Smooth muscle cell (in vitro differentiated cells): ENCODE measurements around the gene GLB1L2. TPM values are rescaled to one million over a fixed set of nuclear protein-coding genes. Genes with fewer than 3 reads are reported as not detected.

Experiments
- DNase-seq: peaks from one replicate; lab custom pipeline; 2025; ENCODE audit not compliant: unreplicated experiment; lab: John Stamatoyannopoulos, UW
- H2AFZ ChIP-seq: fragments of 200-600 bp; sonication (generic); 2 replicates; pipeline ENCODE4 v1.6.0; 2016; ENCODE audit warnings: antibody characterized with exemption, low read depth, mild to moderate bottlenecking
- H3F3A ChIP-seq: fragments of 200-600 bp; sonication (generic); 2 replicates; pipeline ENCODE4 v1.6.0; 2017; ENCODE audit warnings: antibody characterized with exemption, low read depth
- H3K27ac ChIP-seq: fragments of 200-600 bp; sonication (generic); 2 replicates; pipeline ENCODE4 v1.5.1; 2016; ENCODE audit warnings: low read depth, mild to moderate bottlenecking
- H3K27me3 ChIP-seq: fragments of 200-600 bp; sonication (generic); 2 replicates; pipeline ENCODE4 v1.6.1; 2016; ENCODE audit warnings: low read depth, mild to moderate bottlenecking
- H3K36me3 ChIP-seq: fragments of 200-600 bp; sonication (generic); 2 replicates; pipeline ENCODE4 v1.5.1; 2016; ENCODE audit warnings: low read depth
- H3K4me1 ChIP-seq: fragments of 200-600 bp; sonication (generic); 2 replicates; pipeline ENCODE4 v1.5.1; 2016; ENCODE audit warnings: low read depth
- H3K4me2 ChIP-seq: fragments of 200-600 bp; sonication (generic); 2 replicates; pipeline ENCODE4 v1.6.0; 2016; ENCODE audit warnings: mild to moderate bottlenecking
- H3K4me3 ChIP-seq: fragments of 200-600 bp; sonication (generic); 2 replicates; pipeline ENCODE4 v1.5.1; 2016; ENCODE audit warnings: mild to moderate bottlenecking
- H3K79me2 ChIP-seq: fragments of 200-600 bp; sonication (generic); 2 replicates; pipeline ENCODE4 v1.6.0; 2016; ENCODE audit warnings: low read depth, mild to moderate bottlenecking
- H3K9ac ChIP-seq: fragments of 200-600 bp; sonication (generic); 2 replicates; pipeline ENCODE4 v1.6.0; 2016; ENCODE audit warnings: low read depth
- H3K9me3 ChIP-seq: fragments of 200-600 bp; sonication (generic); replicated peaks from 2 replicates; pipeline ENCODE4 v1.5.1; 2016; ENCODE audit warnings: low read depth
- H4K20me1 ChIP-seq: fragments of 200-600 bp; sonication (generic); 2 replicates; pipeline ENCODE4 v1.6.0; 2016; ENCODE audit warnings: low read depth
- WGBS: methylation state at CpG from one replicate; pipeline ENCODE4 v1.1.7; 2016; ENCODE audit warnings: low lambda C conversion rate; 5-methylcytosine and 5-hydroxymethylcytosine counted together
- polyA plus RNA-seq: library from polyadenylated mRNA; unstranded; fragments of >200 nt; fragmentation: Nextera tagmentation; extraction: Ambion mirVana; gene quantifications from 2 replicates; pipeline ENCODE4 v1.2.1, GENCODE V29; 2016
- total RNA-seq: library from RNA; depleted of rRNA; stranded (reverse); fragments of >200 nt; gene quantifications from 2 replicates; pipeline ENCODE4 v1.2.3, GENCODE V29; 2014
- TF ChIP-seq, protein P1 (sequence below): fragments of 200-600 bp; sonication (generic); IDR thresholded peaks from 2 replicates; pipeline ENCODE4 v1.5.1; 2017; ENCODE audit warnings: borderline replicate concordance, mild to moderate bottlenecking, antibody characterized with exemption; ENCODE audit not compliant: insufficient read depth, poor library complexity, severe bottlenecking

GLB1L2 gene
- total and polyA plus RNA-seq, 2 experiments from 2014 or later: 0.40 to 0.83 TPM

DNA sequence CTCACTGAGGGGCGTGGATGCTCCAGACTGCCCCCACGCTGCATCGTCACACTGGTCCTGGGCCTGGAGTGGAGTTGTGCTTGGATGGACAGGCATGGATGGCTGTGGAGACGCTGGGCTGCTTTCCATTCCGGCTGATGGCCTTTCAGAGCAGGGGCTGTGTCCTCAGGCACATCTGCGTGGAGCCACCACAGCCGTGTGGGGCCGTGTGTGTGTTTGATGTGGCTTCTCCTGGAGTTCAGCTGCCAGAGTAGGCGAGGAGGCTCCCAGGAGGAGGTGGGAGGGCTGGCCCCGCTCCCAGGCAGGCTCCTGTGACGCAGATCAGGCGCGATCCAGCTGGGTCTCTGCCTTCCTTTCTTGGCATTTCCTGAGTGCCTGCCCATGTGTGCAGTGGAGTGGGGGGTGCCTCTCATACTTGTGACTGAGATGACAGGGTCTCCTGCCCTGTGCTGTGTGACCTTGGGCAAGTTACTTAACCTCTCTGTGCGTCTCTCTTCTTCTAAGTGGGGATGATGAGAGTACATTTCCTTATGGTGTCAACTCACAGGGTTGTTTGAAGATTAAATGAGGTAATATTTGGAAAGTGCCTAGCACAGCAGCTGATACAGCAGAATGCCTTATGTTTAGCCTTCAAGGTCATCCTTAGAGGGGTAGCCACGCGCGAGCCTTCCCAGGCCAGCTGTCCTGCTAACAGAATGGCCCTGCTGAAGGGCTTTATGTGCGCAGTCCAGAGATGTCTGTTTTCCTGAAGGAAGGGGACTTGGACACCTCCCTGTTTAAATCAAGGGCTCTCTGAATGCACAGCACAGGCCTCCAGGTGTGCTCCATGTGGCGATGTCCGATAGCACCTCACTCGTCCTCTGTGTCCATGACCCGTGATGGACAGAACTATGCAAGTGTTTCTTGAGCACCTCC is 33.5 kb downstream of the GLB1L2 start:
- Histone ChIP-seq H3K9ac (no peak overlapping the region), H3K4me2 (no peak overlapping the region), H3K4me3 (no peak overlapping the region), H3K27me3 (peaks cover 2% of the 10 kb centered on the region), H3K4me1 (no peaks in the 10 kb centered on the region), H3K9me3 (no peaks in the 10 kb centered on the region), H3K27ac (no peak overlapping the region), H3K79me2 (no peaks in the 10 kb centered on the region), H3F3A (no peaks in the 10 kb centered on the region), H4K20me1 (no peaks in the 10 kb centered on the region), H3K36me3 (no peaks in the 10 kb centered on the region), H2AFZ (no peak overlapping the region)
- no peak for DNase-seq
- 73% methylated on average over 22 of the region's 22 CpGs for WGBS
- TF ChIP-seq, protein P1, sequence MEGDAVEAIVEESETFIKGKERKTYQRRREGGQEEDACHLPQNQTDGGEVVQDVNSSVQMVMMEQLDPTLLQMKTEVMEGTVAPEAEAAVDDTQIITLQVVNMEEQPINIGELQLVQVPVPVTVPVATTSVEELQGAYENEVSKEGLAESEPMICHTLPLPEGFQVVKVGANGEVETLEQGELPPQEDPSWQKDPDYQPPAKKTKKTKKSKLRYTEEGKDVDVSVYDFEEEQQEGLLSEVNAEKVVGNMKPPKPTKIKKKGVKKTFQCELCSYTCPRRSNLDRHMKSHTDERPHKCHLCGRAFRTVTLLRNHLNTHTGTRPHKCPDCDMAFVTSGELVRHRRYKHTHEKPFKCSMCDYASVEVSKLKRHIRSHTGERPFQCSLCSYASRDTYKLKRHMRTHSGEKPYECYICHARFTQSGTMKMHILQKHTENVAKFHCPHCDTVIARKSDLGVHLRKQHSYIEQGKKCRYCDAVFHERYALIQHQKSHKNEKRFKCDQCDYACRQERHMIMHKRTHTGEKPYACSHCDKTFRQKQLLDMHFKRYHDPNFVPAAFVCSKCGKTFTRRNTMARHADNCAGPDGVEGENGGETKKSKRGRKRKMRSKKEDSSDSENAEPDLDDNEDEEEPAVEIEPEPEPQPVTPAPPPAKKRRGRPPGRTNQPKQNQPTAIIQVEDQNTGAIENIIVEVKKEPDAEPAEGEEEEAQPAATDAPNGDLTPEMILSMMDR: no peak

DNA sequence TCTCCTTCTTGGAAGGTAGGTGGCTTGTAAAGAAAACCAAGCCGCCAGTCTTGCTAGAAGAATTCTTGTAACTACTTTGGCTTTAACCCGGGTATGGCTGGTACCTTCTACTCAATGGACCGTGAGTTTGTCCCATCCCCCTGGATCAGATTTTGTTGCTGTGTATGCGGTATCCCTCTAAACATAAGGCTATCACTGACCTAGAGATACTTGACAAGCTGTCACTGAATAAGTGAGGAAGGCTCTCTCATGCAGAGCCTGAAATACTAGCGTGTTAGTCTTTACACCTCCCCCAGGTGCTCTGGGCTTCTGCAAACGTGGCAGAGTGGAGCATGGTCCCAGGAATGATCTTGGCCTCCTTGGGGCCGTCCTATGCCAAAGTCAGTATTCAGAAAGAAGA is 34.5 kb downstream of the GLB1L2 start:
- no peak overlapping the region for H3K9ac ChIP-seq
- H3K4me3 ChIP-seq: no peak overlapping the region
- H2AFZ ChIP-seq: no peak overlapping the region
- no peaks in the 10 kb centered on the region for H4K20me1 ChIP-seq
- H3K36me3 ChIP-seq: no peaks in the 10 kb centered on the region
- H3K4me2 ChIP-seq: no peak overlapping the region
- H3K27ac ChIP-seq: no peak overlapping the region
- no peaks in the 10 kb centered on the region for H3K4me1 ChIP-seq
- no peaks in the 10 kb centered on the region for H3F3A ChIP-seq
- no peak for DNase-seq
- no peaks in the 10 kb centered on the region for H3K79me2 ChIP-seq
- no peaks in the 10 kb centered on the region for H3K9me3 ChIP-seq
- H3K27me3 ChIP-seq: peaks cover 2% of the 10 kb centered on the region
- WGBS: 83% methylated on average over 7 of the region's 7 CpGs
- TF ChIP-seq, protein P1: no peak

DNA sequence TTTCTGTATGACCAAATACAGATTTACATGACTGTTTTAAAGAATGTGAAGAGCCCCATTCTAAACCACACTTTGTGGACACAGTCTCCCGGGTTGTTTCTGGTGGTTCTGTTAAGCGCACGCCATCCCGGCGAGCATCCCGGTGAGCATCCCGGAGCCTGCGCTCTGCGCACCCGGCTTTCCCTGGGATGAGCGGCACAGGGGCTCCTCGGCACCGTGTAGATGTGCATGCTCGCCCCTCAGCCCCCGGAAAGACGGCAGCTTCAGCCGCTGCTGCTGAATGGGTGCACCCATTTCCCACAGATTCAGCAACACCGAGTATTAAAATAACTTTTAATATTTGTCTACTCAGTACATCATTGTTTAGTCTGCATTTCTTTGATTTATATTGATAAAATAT is 36.0 kb downstream of the GLB1L2 start:
- Histone ChIP-seq H3K27ac (no peak overlapping the region), H3K79me2 (no peaks in the 10 kb centered on the region), H3K36me3 (no peaks in the 10 kb centered on the region), H3K27me3 (peaks cover 2% of the 10 kb centered on the region), H3K4me2 (no peak overlapping the region), H3K4me3 (no peak overlapping the region), H3K9ac (no peak overlapping the region), H3K9me3 (no peaks in the 10 kb centered on the region), H2AFZ (no peak overlapping the region), H3K4me1 (no peaks in the 10 kb centered on the region), H3F3A (no peaks in the 10 kb centered on the region), H4K20me1 (no peaks in the 10 kb centered on the region)
- TF ChIP-seq, protein P1: no peak
- no peak for DNase-seq
- WGBS: 95% methylated on average over 18 of the region's 18 CpGs
